GM18520 (cell line): ENCODE results near the gene TMEM87A.
"Not testable (repeated sequence)": the region's sequence is repeated elsewhere in the genome, so short reads cannot be mapped to it uniquely, and the experiment has no call there.

Experiments
- ATAC-seq: cut with Tn5 transposase; IDR thresholded peaks from one replicate; pipeline ENCODE4 v1.9.1; 2021; ENCODE audit not compliant: unreplicated experiment

Gene TMEM87A

DNA sequence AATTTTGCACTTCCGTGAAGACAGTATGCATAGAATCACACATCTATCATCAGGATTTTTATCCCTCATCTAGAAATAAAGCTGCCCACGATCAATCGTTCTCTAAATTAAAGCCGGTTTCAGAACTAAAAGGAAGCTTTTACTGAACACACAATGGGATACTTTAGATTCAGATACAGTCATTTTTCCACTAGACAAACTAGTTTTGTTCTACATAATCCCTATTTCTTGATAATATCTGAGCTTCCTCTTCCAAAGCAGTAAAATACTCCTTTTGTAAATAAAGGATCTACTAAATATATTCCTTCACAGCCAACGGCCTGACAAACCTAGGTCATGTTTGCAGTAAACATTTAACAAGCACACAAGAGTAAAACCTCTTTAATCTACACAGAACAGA lies 2.2 kb downstream of the TMEM87A start:
- ATAC-seq, result no peak

DNA sequence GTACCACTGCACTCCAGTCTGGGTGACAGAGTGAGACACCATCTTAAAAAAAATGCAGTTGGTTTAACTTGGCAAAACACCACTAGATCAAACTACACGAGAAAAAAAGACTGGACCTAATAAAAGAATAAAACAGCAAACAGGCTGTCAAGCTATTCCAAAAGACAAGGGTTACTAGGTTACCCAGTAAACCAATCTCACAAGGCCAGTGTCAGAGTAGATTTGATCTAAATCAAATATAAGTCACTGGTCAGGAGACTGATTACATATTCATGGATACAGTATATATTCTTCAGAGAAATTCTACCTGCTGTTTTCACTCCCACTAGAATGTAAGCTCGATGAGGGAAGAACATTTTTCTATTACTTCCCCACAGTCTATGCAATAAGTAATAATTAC lies 2.7 kb downstream of the TMEM87A start:
- ATAC-seq, result no peak

DNA sequence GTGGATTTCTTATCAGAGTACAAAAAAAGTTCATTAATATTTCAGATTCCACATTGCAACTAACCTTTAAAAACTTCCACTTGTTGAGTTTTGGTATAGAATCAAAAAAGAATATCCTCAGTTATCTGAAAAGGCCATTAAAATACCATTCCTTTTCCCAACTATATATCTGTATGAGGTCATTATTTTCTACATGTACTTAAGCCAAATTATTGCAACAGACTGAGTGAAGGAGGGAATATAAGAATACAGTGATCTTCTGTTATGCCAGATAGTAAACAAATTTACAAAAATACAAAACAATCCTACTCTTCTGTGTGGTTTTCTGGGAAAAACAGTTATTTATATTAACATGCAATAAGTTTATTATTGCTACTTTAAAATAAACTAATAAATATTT lies 5.9 kb downstream of the TMEM87A start:
- no peak for ATAC-seq

DNA sequence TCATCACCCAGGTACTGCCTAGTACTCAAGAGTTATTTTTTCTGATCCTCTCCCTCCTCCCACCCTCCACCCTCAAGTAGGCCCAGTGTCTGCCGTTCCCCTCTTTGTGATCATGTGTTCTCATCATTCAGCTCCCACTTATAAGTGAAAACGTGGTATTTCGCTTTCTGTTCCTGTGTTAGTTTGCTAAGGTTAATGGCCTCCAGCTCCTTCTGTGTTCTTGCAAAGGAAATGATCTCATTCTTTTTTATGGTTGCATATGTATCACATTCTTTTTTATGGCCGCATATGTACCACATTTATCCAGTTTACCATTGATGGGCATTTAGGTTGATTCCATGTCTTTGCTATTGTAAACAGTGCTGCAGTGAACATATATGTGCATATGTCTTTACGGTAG lies 8.4 kb downstream of the TMEM87A start:
- ATAC-seq, result no peak

DNA sequence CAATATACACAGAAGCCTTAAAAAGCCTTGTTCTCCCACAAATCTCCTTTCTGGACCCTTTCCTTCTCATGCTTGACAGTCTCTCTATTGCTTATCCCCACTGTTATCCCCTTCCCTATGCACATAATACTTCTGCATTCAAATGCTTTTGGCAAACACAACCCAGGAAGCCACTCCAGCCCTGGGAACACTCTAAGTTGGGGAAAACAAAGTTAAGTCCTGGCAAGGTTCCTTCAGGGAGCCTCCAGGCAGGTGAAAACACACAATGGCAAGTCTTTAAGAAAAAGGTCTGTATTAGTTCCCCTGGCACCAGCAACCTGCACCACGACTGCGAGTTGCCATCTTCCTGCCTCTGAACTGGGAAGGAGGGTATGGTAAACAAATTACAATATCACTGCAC lies 19.9 kb downstream of the TMEM87A start:
- no peak for ATAC-seq

DNA sequence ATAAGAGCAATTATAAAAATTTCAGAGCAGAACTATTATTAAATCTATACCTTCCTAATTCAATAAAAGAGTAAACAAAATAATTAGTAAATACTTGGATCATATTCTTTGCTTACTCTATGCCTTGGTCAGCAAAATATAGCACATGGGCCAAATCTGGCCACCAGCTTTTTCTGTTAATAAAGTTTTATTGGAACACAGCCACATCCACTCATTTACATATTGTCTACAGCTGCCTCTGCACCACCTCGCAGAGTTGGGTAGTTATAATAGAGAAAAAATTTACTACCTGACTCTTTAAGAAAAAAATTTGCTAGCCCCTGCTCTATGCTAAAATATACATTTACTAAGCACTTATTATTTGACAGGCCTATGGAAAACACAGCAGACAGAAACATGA lies 32.4 kb downstream of the TMEM87A start:
- no peak for ATAC-seq

DNA sequence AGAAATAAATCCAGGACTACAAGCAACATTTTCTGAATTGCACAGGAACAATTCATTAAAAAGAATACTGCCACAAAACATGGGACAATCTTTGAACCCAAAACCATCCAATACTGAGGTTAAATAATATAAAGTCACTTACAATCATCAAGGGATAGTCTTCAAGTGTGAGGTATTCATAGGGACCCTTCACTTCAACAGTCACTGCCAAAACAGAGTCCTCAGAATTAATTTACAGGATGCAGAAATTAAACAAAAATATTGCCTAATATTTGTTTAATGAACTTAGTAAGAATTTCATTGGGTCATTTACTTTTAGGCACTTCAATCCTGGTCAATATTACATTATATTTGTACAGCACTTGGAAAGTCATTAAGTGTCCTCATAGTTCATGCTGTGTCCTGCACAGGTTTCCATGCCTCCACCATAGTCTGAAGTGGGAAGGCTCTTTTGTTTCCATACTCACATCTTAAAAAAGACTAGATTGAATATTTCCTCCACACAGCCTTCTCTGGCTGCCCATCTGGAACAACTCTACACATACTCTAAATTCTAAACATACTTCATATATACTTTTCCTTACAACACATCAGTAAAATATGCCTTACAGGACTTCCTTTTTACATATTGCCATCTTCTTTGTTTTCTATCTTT lies 33.6 kb downstream of the TMEM87A start:
- ATAC-seq, result no peak

DNA sequence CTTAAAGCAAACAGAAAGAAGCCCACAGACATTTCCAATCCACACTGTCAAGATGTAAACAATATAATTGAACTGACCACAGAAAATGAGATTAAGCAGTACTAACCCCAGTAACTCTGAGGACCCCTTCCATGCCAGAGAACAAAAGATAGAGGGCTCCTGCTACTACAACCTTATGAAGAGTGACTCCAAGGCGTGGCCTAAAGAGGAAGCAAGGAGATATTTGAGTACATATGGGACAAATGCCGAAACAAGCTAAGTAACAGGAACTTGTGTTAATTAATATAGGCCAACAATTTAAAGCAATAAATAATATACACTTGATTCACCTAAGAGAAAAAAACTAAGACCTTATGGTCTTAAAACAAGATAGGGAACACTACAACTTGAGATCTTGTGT lies 40.1 kb downstream of the TMEM87A start:
- no peak for ATAC-seq

DNA sequence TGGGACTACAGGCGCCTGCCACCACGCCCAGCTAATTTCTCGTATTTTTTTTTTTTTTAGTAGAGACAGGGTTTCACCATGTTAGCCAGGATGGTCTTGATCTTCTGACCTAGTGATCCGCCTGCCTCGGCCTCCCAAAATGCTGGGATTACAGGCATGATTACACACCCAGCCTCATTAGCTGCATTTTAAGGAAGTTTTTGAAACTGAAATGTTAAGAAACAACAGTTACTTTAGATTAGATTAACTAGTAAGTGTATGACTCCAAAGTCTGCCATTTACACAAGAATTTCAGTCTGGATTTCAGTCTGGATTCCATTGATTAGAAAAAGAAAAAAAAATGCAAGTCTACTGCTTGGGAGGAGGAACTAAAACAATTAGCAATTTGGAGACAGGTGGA lies 40.6 kb downstream of the TMEM87A start:
- ATAC-seq, result no peak

DNA sequence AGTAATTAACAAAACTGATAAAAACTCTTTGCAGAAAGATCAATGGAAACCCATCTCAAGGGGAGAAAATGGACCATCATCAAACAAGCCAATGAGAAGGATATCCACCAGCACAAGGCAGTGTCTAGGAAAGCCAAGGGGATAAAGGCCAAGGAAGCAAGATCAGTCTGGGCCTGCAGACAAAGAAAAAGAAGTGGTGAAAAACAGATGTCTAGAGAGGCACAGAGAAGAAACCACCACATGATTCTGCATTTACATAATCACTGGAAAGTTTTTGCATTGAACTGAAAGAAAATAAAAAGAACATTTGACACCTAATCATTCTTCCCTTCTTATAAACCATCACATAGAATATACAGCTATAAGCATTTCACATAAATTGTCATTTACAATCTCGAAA lies 42.1 kb downstream of the TMEM87A start:
- no peak for ATAC-seq

DNA sequence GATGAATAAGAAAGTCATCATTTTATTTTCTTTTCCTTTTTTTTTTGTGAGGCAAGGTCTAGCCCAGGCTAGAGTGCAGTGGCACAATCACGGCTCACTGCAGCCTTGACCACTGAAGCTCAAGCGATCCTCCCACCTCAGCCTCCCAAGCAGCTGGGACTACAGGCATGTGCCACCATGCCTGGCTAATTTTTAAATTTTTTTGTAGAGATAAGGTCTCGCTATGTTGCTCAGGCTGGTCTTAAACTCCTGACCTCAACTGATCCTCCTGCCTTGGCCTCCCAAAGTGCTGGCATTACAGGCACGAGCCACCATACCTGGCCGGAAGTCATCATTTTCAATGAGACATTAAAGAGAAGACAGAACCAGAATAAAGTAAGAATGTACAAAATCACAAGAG lies 44.3 kb downstream of the TMEM87A start:
- not testable (repeated sequence) for ATAC-seq

DNA sequence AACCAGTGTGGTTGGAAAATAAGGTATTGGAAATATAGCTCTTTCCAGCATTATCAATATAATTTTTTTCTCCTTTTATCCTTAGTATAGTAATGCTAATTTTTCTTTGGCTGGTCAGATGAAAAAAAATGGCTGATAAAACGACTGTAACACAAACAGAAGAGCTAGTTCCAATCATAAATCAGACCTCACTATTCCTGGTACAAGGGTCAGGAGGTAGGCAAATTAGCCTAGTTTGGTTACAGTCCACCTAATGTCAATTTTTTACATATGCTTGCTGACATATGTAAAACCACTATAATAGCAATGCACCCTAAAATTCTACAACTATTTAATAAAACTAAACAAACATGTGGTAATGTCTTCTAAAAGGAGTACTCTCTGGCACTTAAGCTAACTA lies 45.2 kb downstream of the TMEM87A start:
- no peak for ATAC-seq

DNA sequence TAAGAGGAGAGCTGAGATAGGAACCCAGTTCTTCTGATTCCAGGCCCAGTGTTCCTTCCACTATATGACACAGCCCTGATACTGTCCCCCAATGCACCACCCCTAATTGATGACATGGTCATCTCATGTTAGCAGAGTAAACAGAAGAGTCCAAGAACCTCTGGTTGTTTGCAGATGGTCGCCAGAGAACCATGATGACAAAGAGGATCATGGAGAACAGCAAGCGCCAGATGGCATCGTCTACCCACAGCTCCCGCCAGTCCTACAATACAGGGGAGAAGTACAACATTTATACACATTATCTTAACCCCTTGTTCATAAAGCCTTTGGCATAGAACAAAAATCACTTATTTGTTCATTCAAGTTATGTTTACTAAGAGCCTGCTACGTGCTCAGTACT lies 46.6 kb downstream of the TMEM87A start:
- no peak for ATAC-seq

DNA sequence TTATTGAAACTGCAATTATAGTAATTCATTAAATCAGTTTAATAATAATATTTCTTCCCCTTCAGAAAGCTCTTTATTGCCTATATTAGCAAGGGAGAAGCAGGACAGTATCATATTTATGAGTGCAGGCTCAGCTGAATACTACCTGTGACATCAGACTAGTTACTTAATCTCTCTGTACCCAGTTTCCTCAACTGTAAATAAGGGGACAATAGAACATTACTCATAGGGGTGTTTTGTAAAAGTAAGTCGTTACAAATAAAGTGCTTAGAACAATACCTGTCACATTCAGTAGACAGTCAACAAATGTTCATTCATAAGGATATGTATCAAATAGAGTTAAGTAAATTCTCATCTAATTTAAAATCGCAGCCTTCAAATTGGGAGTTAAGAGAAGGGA lies 53.0 kb downstream of the TMEM87A start:
- no peak for ATAC-seq

DNA sequence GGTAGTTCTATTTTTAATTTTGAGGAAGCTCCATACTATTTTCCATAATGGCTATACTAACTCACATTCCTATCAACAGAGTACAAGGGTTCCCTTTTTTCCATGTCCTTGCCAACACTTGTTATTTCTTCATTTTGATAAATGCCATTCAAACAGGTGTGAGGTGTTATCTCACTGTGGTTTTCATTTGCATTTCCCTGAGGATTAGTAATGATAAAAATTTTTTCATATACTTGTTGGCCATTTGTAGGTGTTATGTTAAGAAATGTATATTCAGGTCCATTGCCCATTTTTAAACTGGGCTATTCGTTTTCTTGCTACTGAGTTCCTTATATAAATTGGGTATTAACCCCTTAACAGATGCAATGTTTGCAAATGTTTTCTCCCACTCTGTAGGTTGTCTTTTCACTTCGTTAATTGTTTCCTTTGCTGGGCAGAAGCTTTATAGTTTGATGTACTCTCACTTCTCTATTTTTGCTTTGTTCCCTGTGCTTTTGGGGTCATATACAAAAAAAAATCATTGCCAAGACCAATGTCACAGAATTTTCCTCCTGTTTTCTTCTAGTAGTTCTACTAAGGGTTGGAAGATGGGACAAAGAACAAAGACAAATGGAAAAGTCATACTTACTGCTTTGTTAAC lies 54.2 kb downstream of the TMEM87A start:
- ATAC-seq, result no peak

DNA sequence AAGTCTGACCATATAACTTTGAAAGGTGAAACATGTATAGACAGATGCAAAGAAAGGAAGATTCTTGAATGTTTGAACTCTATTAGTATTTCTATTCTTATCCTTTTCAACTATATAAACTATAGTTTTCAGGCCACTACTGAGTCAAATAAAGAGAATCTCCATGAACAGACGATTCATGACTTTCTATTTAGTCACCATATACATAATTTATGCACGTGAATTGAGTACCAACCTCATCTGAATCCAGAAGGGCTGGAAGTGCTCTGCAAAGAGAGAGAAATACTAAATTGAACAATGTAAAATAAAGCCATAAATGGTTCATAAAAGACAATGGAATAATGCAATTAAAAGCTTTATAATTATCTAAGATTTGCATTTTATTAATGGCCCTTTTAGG lies 55.7 kb downstream of the TMEM87A start:
- no peak for ATAC-seq

DNA sequence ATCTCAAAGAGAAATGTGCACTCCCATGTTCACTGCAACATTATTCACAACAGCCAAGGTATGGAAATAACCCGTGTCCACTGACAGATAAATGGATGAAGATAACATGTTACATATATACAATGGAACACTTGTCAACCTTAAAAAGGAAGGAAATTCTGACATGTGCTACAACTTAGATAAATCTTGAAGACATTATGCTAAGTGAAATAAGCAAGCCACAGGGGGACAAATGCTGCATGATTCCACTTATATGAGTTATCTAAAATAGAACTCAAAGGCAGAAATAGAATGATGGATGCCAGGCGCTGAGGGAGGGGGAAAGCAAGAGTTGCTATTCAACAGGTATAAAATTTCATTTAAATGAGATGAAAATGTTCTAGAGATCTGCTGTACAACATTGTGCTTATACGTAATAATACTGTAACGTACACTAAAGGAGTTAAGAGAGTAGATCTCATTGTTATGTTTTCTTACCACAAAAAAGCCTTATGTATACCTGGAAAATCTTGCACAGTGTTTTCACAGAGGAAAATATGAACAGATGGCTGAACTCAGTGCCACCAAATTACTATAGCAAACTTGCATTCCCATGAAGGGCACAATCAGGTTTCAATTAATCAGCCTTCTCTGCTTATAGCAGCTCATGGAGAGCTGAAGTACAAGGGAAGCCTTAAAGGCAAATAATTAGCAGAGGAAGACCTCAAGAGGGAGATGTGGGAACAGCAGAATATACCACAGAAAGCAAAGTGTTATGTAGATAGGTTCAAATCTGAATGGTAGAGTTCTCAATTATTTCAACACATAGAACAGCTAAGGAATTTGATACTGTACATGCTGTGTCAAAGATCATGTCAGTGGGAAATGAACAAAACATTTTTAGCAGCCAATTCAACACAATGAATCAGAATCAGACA lies 57.1 kb downstream of the TMEM87A start:
- no peak for ATAC-seq

DNA sequence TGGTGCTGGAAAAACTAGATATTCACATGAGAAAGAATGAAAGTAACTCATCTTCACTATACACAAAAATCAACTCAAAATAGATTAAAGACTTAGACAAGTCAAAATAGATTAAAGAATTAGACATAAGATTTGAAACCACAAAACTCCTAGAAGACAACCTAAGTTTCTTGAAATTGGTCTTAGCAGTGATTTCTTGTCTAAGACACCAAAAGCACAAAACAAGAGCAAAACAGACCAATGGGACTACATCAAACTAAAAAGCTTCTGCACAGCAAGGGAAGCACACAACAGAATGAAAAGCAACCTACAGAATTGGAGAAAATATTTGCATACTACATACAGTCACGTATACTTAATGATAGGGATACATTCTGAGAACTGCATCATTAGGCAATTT lies 58.6 kb downstream of the TMEM87A start:
- ATAC-seq, result no peak

DNA sequence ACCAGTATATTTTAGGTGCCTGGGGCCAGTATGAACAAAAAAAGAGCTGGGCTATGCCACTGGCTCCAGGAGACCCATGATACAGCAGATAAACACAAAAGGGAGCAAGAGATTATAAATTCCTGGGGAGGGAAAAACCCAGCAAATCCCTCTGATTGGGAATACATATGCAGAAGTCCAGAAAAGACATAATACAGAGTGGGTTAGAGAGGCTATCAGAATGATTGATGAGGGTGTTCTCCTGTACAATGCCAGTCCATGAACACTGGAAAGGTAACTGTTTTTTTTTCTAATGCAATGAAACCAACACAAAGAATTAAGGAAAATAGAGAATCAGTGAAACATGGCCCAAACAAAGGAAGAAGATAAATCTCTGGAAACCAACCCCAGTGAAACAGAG lies 59.7 kb downstream of the TMEM87A start:
- no peak for ATAC-seq

DNA sequence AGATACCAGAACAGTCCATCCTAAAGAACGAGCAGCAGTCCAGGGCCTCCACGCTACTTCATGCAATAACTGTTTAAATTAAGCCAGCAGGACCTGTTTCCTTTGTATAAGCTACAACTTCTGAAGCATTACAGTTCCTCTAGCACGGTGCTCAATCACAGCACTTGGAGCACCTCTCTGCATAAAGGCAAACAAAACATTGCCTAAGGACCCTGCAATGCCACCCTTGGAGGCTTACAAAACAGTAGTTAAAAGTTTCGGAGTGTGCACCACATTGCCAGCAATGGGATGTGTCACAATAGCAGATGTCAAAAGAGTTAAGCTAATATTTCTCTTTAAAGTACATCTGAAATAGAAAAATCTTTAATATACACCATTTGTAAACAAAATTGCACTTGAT lies 62.5 kb downstream of the TMEM87A start:
- no peak for ATAC-seq

DNA sequence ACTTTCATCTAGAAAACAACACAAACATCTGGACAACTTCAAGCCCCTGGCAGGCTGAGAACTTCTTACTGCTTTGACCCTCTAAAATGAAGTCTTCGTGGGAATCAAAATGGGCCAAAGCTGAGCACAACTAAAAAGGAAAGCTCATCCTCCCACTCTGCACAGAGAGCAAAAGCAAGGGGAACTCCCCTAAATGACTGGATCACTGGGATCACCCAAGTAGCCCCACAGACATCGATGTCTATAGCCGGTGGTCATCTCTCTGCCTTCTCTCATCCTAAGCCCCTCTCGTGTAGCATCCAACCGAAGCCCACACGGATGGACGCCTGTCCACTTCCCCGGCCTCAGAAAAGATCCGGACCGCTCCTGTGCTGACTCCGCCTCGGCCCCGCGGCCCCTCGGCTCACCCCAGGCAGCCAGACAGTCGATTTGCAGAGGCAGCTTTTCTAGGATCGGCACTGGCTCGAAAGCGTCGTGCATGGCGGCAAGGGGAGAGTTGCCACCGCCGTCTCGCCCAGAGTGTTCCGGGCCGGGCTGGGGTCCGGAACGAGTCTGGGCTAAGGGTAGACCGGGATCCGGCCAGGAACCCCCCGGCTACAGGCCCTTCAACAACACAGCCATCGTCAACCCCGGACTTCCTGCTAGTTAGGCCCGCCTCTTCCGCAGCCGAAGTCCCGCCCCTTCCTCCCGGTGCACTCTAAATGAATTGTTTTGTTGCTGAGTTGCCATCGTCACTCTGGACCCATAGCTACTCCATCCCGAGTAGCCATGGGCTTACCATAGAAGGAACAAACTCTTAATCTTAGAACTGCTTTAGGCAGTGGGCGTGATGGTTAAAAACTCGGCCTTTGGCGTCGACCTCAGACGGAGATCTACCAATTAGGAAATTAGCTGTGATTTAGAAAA lies 65.3 kb downstream of the TMEM87A start, which contains the start of gene VPS39:
VPS39 (minus strand) TSS at position 631 of the 906 bp plus-strand sequence; CDS start at position 480, 151 bp downstream.
- peak; percentile 70 for ATAC-seq
